ENCODE results near the gene ZNF548.

GRCh38 chr19:57363688-57364181 is 25.9 kb upstream of the ZNF548 start:
- no peak for TF ChIP-seq EZH2 (IDR thresholded peaks at IDR 0.05; ENCODE audit: insufficient read depth, low read length)
- TF ChIP-seq, protein P1, sequence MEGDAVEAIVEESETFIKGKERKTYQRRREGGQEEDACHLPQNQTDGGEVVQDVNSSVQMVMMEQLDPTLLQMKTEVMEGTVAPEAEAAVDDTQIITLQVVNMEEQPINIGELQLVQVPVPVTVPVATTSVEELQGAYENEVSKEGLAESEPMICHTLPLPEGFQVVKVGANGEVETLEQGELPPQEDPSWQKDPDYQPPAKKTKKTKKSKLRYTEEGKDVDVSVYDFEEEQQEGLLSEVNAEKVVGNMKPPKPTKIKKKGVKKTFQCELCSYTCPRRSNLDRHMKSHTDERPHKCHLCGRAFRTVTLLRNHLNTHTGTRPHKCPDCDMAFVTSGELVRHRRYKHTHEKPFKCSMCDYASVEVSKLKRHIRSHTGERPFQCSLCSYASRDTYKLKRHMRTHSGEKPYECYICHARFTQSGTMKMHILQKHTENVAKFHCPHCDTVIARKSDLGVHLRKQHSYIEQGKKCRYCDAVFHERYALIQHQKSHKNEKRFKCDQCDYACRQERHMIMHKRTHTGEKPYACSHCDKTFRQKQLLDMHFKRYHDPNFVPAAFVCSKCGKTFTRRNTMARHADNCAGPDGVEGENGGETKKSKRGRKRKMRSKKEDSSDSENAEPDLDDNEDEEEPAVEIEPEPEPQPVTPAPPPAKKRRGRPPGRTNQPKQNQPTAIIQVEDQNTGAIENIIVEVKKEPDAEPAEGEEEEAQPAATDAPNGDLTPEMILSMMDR (IDR thresholded peaks at IDR 0.05; ENCODE audit: insufficient read depth, low read depth, low read length), result no peak

Measured in astrocyte (in vitro differentiated cells and primary cell).